Panc1 (cell line): Measurements from ENCODE around the gene PCDHGA2. TPM values are rescaled to one million over a fixed set of nuclear protein-coding genes. Genes with fewer than 3 reads are reported as not detected.
A peak's percentile ranks its signal among the peaks of the same experiment; 100 is the strongest.

ENCODE experiments used
- ATAC-seq: fragments of 200-7000 bp; cut with Tn5 transposase; 2 replicates; pipeline ENCODE4 v1.9.1; 2020; ENCODE audit warnings: mild to moderate bottlenecking, moderate library complexity
- BruUV-seq: library from RNA; stranded (reverse); fragments of 400-500 nt; replicated peaks from 2 replicates; lab custom pipeline; 2021; lab: Mats Ljungman, UMichigan
- CTCF ChIA-PET: fragments of 300-600 bp; sonication (Branson Sonifier 250); formaldehyde crosslinking; loops from one replicate; lab custom pipeline; 2022; ENCODE audit warnings: antibody characterized with exemption; lab: Charles Lee
- POLR2A ChIA-PET: fragments of 300-600 bp; sonication (Branson Sonifier 250); formaldehyde crosslinking; loops from one replicate; lab custom pipeline; 2022; ENCODE audit warnings: antibody characterized with exemption; lab: Charles Lee
- DNase-seq: peaks from one replicate; pipeline ENCODE4 v3.0.0-alpha.2; 2010; ENCODE audit warnings: low read depth, low spot score
- H3K27ac ChIP-seq: 2 replicates; pipeline ENCODE4 v1.5.1; 2011; ENCODE audit warnings: mild to moderate bottlenecking, low read length, inconsistent platforms
- H3K27me3 ChIP-seq: fragments of 200-500 bp; sonication (Bioruptor generic); 2 replicates; pipeline ENCODE4 v1.6.0; 2014; ENCODE audit warnings: low read length, inconsistent platforms; ENCODE audit not compliant: control insufficient read depth, insufficient read depth
- H3K36me3 ChIP-seq: fragments of 200-500 bp; sonication (Bioruptor generic); 2 replicates; pipeline ENCODE4 v1.5.1; 2014; ENCODE audit warnings: inconsistent platforms, mild to moderate bottlenecking, low read length, moderate library complexity; ENCODE audit not compliant: control insufficient read depth, insufficient read depth
- H3K4me1 ChIP-seq: 2 replicates; pipeline ENCODE4 v1.5.1; 2011; ENCODE audit warnings: inconsistent platforms, mild to moderate bottlenecking, low read length, moderate library complexity; ENCODE audit not compliant: control insufficient read depth, insufficient read depth
- H3K4me3 ChIP-seq, 2 experiments: 2 replicates each; pipeline ENCODE4 v1.5.1; 2011 to 2012; ENCODE audit warnings: low read depth in 2 of 2, low read length in 2 of 2, mild to moderate bottlenecking in 2 of 2, inconsistent platforms in 1 of 2, moderate library complexity in 1 of 2
- H3K9me3 ChIP-seq: fragments of 200-500 bp; sonication (Bioruptor generic); 2 replicates; pipeline ENCODE4 v1.5.1; 2014; ENCODE audit warnings: low read depth, mild to moderate bottlenecking, inconsistent platforms, low read length, moderate library complexity; ENCODE audit not compliant: control insufficient read depth, insufficient read depth
- CTCF ChIP-seq: fragments of 450-650 bp; IDR thresholded peaks from 2 replicates; pipeline ENCODE4 v1.5.1; 2017; ENCODE audit warnings: mild to moderate bottlenecking
- POLR2AphosphoS5 ChIP-seq: IDR thresholded peaks from 2 replicates; pipeline ENCODE4 v1.6.1; 2012; ENCODE audit warnings: mild to moderate bottlenecking, low read depth, low read length, moderate library complexity
- REST ChIP-seq, 2 experiments: IDR thresholded peaks; 2 replicates each; pipeline ENCODE4 v1.6.1; 2011 to 2012; ENCODE audit warnings: low read depth in 2 of 2, control low read depth in 1 of 2, low read length in 1 of 2, mild to moderate bottlenecking in 1 of 2, moderate library complexity in 1 of 2; ENCODE audit not compliant: insufficient read depth in 1 of 2
- SIN3A ChIP-seq: IDR thresholded peaks from 2 replicates; pipeline ENCODE4 v1.6.1; 2012; ENCODE audit warnings: low read depth, mild to moderate bottlenecking, low read length, moderate library complexity, borderline replicate concordance; ENCODE audit not compliant: insufficient read depth
- TCF7L2 ChIP-seq: IDR thresholded peaks from 2 replicates; pipeline ENCODE4 v1.6.1; 2011; ENCODE audit warnings: mild to moderate bottlenecking, low read depth, low read length, inconsistent platforms
- in situ Hi-C: cut with HindIII; loops from 2 replicates; pipeline ENCODE4 v1.10.0; 2016; ENCODE audit warnings: low sequenced_read_pairs, low pct_unique_long_range_greater_than_20kb
- intact Hi-C: fragments of 100-400 bp; cut with micrococcal nuclease; formaldehyde crosslinking; loops from one replicate; pipeline ENCODE4 v1.10.0; 2022; ENCODE audit not compliant: unreplicated experiment
- total RNA-seq: library from RNA; stranded (reverse); gene quantifications from one replicate; pipeline ENCODE4 v1.2.1, GENCODE V29; 2021; ENCODE audit not compliant: unreplicated experiment

Gene PCDHGA2
- total RNA-seq, 1 experiment from 2014 or later = 0.05 TPM

GRCh38 chr5:141356950-141357349 lies 18.4 kb downstream of the PCDHGA2 start:
- Histone ChIP-seq H3K9me3 (no peaks in the 10 kb centered on the region), H3K27ac (no peak overlapping the region), H3K27me3 (no peaks in the 10 kb centered on the region), H3K4me3 (no peak overlapping the region), H3K4me1 (no peaks in the 10 kb centered on the region), H3K36me3 (no peaks in the 10 kb centered on the region)
- BruUV-seq = no TSS peak
- in situ Hi-C loops (no loop called here), intact Hi-C loops (loop anchor here (10.0 kb wide), 1 partner anchor 168 kb away; no protein-coding TSS in a partner anchor)
- ATAC-seq (no peak), DNase-seq (no peak)
- CTCF ChIA-PET = no interaction called here
- no peak for TF ChIP-seq POLR2AphosphoS5
- peak; percentile 39 to 66; a peak in 2 of 4 replicates for TF ChIP-seq REST (IDR thresholded peaks at IDR 0.05; ENCODE audit: insufficient read depth in 1 of 2, low read depth in 2 of 2, low read length in 1 of 2)
- POLR2A ChIA-PET = no interaction called here

- ATAC-seq (peak; percentile 85), DNase-seq (peak; percentile 39)
- peaks cover 13% of the 10 kb centered on the region; the same call in 1 of the 2 replicates for H3K9me3 ChIP-seq
- H3K27me3 ChIP-seq = no peaks in the 10 kb centered on the region
- no peaks in the 10 kb centered on the region for H3K4me1 ChIP-seq
- CTCF ChIA-PET = interaction anchor here (0.6 to 1.0 kb wide), 4 partner anchors 53 to 266 kb away, joined by 3 to 6 read pairs (median 3); partner anchors contain the start of genes PCDHB14, PCDHB2, PCDHGA10 and PCDHGB7
- H3K27ac ChIP-seq = no peak within 1 kb of the TSS
- intact Hi-C loops (loop anchor here (2.0 to 10.0 kb wide), 3 partner anchors 55 to 203 kb away; partner anchors contain the start of genes PCDHGA10 and PCDHGB7), in situ Hi-C loops (no loop called here)
- peak within 1 kb of the TSS; percentile 41 to 82 for H3K4me3 ChIP-seq
- POLR2A ChIA-PET = no interaction called here
- TF ChIP-seq SIN3A (no peak), CTCF (peak; percentile 75), TCF7L2 (no peak), REST (IDR thresholded peaks at IDR 0.05; ENCODE audit: insufficient read depth in 1 of 2, low read depth in 2 of 2, low read length in 1 of 2) (no peak)
- TSS peak; percentile 59 for BruUV-seq
- no peaks in the 10 kb centered on the region for H3K36me3 ChIP-seq
Observed at GRCh38 chr5:141359790-141360426, 21.3 kb downstream of the PCDHGA2 start, which contains the start of gene PCDHGB2. Gene PCDHGB2, plus strand, starts transcription at chr5:141359994. Its CDS starts 142 bp downstream, at chr5:141360136.
